Myocyte (in vitro differentiated cells): ENCODE data around the gene WDR93. TPM values are rescaled to one million over a fixed set of nuclear protein-coding genes. Genes with fewer than 3 reads are reported as not detected.
"Not testable (repeated sequence)": the region's sequence is repeated elsewhere in the genome, so short reads cannot be mapped to it uniquely, and the experiment has no call there.

Experiments used
- DNase-seq: peaks from one replicate; pipeline ENCODE4 v3.0.0-alpha.2; 2012; ENCODE audit warnings: low read depth
- total RNA-seq: library from RNA; depleted of rRNA; stranded (reverse); fragments of >200 nt; gene quantifications from 2 replicates; pipeline ENCODE4 v1.2.3, GENCODE V29; 2014

Gene WDR93
- total RNA-seq, 1 donor from 2014 or later: not detected

DNA sequence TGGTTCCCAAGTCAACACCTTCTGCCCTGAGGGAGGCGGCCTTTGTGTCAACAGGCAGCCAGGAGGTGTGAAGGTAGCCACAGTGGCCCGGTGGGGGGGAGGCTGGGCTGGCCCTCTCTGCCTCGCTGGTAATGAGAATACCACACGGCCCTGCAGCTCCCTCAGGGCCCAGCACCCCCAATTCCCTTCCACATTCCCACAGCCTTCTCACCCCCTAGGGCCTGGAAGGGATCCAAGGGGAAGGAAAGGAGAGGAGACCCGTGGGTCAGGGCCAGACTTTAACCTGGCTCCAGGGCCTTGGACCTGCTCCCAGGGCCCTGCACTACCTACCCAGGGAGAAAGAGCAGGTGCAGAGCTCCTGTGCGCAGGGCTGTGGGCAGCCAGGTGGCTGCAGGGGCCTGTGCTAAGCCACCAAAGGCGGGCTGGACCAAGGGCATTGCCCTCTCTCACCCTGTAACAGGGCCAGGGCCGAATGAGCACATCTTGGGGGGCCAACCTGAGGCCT, 76.9 kb downstream of the WDR93 start:
- DNase-seq: no peak

GRCh38 chr15:89768071-89768500, 77.5 kb downstream of the WDR93 start:
- DNase-seq: no peak

GRCh38 chr15:89769366-89769765, 78.8 kb downstream of the WDR93 start:
- DNase-seq: no peak

GRCh38 chr15:89770041-89770440, 79.4 kb downstream of the WDR93 start:
- DNase-seq: no peak

DNA sequence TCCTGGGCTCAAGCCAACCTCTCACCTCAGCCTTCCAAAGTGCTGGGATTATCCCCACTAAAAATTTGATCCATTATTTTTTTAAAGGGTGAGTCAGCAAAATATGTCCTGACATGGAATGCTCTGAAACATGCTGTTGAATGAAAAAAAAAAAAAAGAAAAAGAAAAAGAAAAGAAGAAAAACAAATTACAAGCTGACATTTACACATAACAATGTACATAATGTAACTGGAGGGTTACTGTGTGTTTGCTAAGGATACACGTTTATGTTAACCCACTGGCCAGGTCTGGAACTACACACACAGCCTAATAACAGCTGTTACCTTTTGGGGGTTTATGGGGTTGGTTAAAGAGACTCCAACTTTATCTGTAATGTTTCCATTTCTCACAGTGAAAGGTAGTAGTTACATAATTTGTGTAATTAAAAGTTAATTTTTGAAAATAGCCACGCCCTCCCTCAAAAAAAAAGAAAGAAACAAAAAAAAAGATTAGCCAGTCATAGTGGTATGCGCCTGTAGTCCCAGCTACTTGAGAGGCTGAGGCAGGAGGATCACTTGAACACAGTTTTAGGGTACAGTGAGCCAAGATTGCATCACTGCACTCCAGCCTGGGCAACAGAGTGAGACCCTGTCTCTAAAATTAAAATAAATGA, 82.4 kb downstream of the WDR93 start:
- no peak for DNase-seq

GRCh38 chr15:89774492-89774891, 83.9 kb downstream of the WDR93 start:
- DNase-seq: no peak

GRCh38 chr15:89775815-89776214, 85.2 kb downstream of the WDR93 start:
- DNase-seq: no peak

DNA sequence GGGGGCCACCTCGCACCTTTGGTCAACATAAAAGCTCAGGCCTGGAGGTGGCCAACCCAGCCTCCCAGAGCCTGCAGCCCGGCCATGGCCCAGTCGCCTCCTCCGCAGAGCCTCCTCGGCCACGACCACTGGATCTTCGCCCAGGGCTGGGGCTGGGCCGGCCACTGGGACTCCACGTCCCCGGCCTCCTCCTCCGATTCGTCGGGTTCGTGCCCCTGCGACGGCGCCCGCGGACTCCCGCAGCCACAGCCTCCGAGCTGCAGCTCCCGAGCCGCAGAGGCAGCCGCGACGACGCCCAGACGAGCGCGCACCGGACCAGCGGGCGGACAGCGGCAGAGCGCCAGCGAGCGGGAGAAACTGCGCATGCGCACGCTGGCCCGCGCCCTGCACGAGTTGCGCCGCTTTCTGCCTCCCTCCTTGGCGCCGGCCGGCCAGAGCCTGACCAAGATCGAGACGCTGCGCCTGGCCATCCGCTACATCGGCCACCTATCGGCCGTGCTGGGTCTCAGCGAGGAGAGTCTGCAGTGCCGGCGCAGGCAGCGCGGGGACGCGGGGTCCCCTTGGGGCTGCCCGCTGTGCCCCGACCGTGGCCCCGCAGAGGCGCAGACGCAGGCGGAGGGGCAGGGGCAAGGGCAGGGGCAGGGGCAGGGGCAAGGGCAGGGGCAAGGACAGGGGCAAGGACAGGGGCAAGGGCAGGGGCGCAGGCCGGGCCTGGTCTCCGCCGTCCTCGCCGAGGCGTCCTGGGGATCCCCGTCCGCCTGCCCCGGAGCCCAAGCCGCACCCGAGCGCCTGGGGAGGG, 85.9 kb downstream of the WDR93 start, which contains the start of gene MESP2:
Gene MESP2, plus strand, starts transcription at position 59 of the 799 bp plus-strand sequence. Its CDS starts 26 bp downstream, at position 85.
- DNase-seq: peak; percentile 67

GRCh38 chr15:89777073-89777751, 86.6 kb downstream of the WDR93 start:
- no peak for DNase-seq

GRCh38 chr15:89777782-89778380, 87.3 kb downstream of the WDR93 start:
- no peak for DNase-seq

DNA sequence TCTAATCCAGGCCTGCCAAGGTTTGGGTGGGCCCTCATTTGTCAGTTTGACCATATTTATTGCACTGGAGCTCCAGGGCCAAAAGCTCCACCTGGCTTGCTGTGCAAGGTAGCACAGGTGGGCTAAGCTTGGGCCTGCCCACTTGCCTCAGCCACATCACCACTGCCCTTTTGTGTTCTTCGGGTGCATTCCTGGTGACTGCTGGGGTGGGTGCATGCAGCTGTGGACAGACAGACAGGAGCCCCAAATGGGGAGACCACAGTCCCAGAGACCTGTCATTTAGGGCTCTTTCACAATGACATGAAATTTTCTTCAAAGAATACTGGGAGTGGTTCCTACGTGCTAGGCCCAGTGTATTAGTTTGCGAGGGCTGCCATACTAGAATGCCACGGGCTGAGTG, 88.2 kb downstream of the WDR93 start:
- no peak for DNase-seq

- DNase-seq: no peak
These were observed 90.0 kb downstream of the WDR93 start for GRCh38 chr15:89780601-89781000.

GRCh38 chr15:89781055-89781454, 90.4 kb downstream of the WDR93 start:
- DNase-seq: no peak

- no peak for DNase-seq
These were observed 91.4 kb downstream of the WDR93 start for GRCh38 chr15:89781891-89782618.

DNA sequence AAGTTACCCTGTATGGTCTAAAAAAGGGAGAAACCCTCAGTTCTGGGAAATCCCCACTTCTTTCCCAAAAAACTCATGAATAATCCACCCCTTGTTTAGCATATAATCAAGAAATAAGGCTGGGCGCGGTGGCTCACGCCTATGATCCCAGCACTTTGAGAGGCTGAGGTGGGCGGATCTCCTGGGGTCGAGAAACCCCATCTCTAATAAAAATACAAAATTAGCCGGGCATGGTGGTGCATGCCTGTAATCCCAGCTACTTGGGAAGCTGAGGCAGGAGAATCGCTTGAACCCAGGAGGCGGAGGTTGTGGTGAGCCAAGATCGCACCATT, 92.0 kb downstream of the WDR93 start:
- DNase-seq: not testable (repeated sequence)

- no peak for DNase-seq
These were observed 92.7 kb downstream of the WDR93 start for GRCh38 chr15:89783111-89783860.

- no peak for DNase-seq
These were observed 93.5 kb downstream of the WDR93 start for GRCh38 chr15:89783861-89784685.

GRCh38 chr15:89784686-89784960, 94.0 kb downstream of the WDR93 start:
- DNase-seq: no peak

GRCh38 chr15:89785064-89785773, 94.6 kb downstream of the WDR93 start:
- DNase-seq: no peak
